Ectodermal cell (in vitro differentiated cells): ENCODE results near the gene TIGAR.

Experiments
- H3K27ac ChIP-seq: 2 replicates; pipeline ENCODE4 v1.7.0; 2013; ENCODE audit warnings: mild to moderate bottlenecking, low read depth, low read length; ENCODE audit not compliant: insufficient read depth, poor library complexity, severe bottlenecking
- H3K27me3 ChIP-seq: 2 replicates; pipeline ENCODE4 v1.7.0; 2013; ENCODE audit warnings: mild to moderate bottlenecking, low read length; ENCODE audit not compliant: insufficient read depth, control insufficient read depth, poor library complexity, severe bottlenecking
- H3K36me3 ChIP-seq: one replicate; pipeline ENCODE4 v1.7.0; 2013; ENCODE audit warnings: low read length; ENCODE audit not compliant: control insufficient read depth, insufficient read depth
- H3K4me1 ChIP-seq: one replicate; pipeline ENCODE4 v1.7.0; 2013; ENCODE audit warnings: low read length; ENCODE audit not compliant: control insufficient read depth, insufficient read depth
- H3K4me3 ChIP-seq: 2 replicates; pipeline ENCODE4 v1.7.0; 2013; ENCODE audit warnings: low read depth, low read length, control low read depth; ENCODE audit not compliant: insufficient read depth
- H3K9me3 ChIP-seq: 2 replicates; pipeline ENCODE4 v1.7.0; 2013; ENCODE audit warnings: mild to moderate bottlenecking, low read length, moderate library complexity; ENCODE audit not compliant: control insufficient read depth
- WGBS, 2 experiments: methylation state at CpG; one replicate each; pipeline ENCODE4 v1.1.7; 2013; ENCODE audit warnings: missing lambda C conversion rate in 2 of 2; 5-methylcytosine and 5-hydroxymethylcytosine counted together

The TIGAR gene

GRCh38 chr12:4276524-4277204 is 44.3 kb upstream of the TIGAR start:
- Histone ChIP-seq H3K9me3 (no peaks in the 10 kb centered on the region), H3K36me3 (peaks cover 35% of the 10 kb centered on the region), H3K4me3 (peak overlapping the region; percentile 98), H3K4me1 (peaks cover 56% of the 10 kb centered on the region), H3K27ac (no peak overlapping the region), H3K27me3 (peaks cover 33% of the 10 kb centered on the region)
- 4 to 6% methylated on average over 9 of the region's 10 CpGs for WGBS, 2 experiments

- Histone ChIP-seq H3K4me1 (peaks cover 56% of the 10 kb centered on the region), H3K27me3 (peaks cover 29% of the 10 kb centered on the region), H3K36me3 (peaks cover 38% of the 10 kb centered on the region), H3K9me3 (no peaks in the 10 kb centered on the region), H3K4me3 (peak overlapping the region; percentile 18), H3K27ac (no peak overlapping the region)
- WGBS, 2 experiments = 47 to 51% methylated on average over 6 of the region's 6 CpGs
Observed at GRCh38 chr12:4277205-4277543, 43.8 kb upstream of the TIGAR start.

DNA sequence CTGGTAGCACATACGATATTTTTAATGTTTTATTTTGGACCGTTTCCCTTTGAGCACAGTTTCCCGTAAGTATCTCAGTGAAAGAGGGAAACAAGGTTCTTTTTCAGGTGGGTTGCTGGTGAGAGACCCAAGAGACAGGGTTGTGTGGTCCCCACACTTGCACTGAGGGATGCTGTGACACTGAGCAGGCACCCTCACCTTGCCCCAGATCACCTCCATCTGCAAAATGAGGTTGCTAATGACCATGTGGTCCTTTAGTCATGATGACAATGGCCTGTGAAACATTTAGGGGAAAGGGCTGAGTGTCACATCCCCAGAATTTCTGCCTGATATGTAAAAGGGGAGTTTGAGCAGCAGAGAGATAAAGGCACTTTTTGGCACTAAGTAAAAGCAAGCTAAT is 43.2 kb upstream of the TIGAR start:
- Histone ChIP-seq H3K9me3 (no peaks in the 10 kb centered on the region), H3K4me1 (peaks cover 55% of the 10 kb centered on the region), H3K27ac (no peak overlapping the region), H3K36me3 (peaks cover 42% of the 10 kb centered on the region), H3K4me3 (no peak overlapping the region), H3K27me3 (peaks cover 22% of the 10 kb centered on the region)
- 95% methylated on average over 3 of the region's 3 CpGs for WGBS, 2 experiments

DNA sequence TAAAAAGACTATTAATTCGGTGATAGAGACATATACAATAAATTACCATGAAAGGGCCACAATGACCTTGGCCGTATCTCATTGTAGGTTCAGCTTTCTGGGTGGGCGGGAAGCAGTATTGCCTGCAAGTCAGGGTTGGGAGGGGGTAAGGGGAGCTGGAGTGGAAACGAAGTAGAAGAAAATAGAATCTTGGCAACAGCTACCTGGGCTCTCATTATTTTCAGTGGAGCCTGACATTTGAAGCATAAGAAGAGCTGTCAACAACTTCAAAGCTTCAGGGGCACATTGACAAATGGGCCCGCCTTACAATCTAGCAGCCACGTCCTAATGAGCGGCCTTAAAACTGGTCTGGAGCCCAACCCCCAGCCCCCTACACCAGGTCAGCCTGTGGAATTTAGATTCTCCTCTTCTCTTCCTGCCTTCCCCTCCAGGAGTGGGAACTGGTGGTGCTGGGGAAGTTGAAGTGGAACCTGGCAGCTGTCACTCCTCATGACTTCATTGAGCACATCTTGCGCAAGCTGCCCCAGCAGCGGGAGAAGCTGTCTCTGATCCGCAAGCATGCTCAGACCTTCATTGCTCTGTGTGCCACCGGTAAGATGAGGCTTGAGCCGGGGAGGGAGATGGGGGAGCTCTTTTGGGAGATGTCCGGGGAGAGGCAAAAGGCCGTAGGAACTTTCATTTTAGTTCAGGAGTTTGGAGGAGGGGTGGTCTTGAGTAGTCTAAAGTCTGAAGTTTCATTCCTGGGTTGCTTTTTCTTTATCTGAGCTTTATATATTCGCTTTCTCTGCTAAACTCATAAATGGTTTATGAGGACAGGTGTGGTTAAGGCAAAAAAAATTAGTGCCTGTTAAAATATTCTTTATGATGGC is 42.5 kb upstream of the TIGAR start:
- Histone ChIP-seq H3K4me3 (no peak overlapping the region), H3K36me3 (peaks cover 49% of the 10 kb centered on the region), H3K27me3 (peaks cover 15% of the 10 kb centered on the region), H3K9me3 (no peaks in the 10 kb centered on the region), H3K4me1 (peaks cover 53% of the 10 kb centered on the region), H3K27ac (no peak overlapping the region)
- 87 to 88% methylated on average over 14 to 15 of the region's 15 CpGs for WGBS, 2 experiments

GRCh38 chr12:4279198-4279690 is 41.8 kb upstream of the TIGAR start:
- 91 to 94% methylated on average over 10 of the region's 10 CpGs for WGBS, 2 experiments
- H3K27me3 ChIP-seq = peaks cover 11% of the 10 kb centered on the region
- H3K4me3 ChIP-seq = no peak overlapping the region
- peaks cover 50% of the 10 kb centered on the region for H3K36me3 ChIP-seq
- no peak overlapping the region for H3K27ac ChIP-seq
- H3K9me3 ChIP-seq = no peaks in the 10 kb centered on the region
- peaks cover 53% of the 10 kb centered on the region for H3K4me1 ChIP-seq

GRCh38 chr12:4280351-4281163 is 40.5 kb upstream of the TIGAR start:
- WGBS, 2 experiments = 77 to 79% methylated on average over 14 to 15 of the region's 15 CpGs
- Histone ChIP-seq H3K9me3 (no peaks in the 10 kb centered on the region), H3K4me1 (peaks cover 53% of the 10 kb centered on the region), H3K4me3 (no peak overlapping the region), H3K27me3 (peaks cover 8% of the 10 kb centered on the region), H3K36me3 (peaks cover 59% of the 10 kb centered on the region), H3K27ac (no peak overlapping the region)

DNA sequence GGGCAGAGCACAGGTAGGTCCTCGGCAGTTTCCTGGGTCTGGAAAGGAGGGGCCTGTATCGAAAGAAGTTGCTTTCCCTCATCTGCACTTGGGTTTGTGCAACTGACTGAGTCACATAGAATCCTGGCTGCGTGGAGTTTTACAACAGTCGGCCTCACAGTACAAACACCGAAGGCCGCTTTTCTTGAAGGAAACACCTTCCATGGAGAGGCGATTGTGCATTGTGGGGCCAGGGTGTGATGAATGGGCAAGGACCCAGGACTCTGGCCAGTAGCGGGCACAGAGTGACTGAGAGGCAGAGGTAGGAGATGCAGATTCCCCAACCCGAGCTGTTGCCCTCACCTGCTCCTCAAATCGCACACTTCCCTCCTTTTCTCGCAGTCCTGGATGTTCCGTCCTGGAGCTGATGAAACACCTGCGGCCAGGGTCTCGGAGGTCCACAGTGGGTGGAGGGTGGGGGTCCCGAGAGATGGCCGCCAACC is 39.8 kb upstream of the TIGAR start:
- Histone ChIP-seq H3K36me3 (peaks cover 66% of the 10 kb centered on the region), H3K9me3 (no peaks in the 10 kb centered on the region), H3K4me1 (peaks cover 49% of the 10 kb centered on the region), H3K27me3 (peaks cover 1% of the 10 kb centered on the region), H3K4me3 (no peak overlapping the region), H3K27ac (no peak overlapping the region)
- 95% methylated on average over 16 of the region's 16 CpGs for WGBS, 2 experiments

DNA sequence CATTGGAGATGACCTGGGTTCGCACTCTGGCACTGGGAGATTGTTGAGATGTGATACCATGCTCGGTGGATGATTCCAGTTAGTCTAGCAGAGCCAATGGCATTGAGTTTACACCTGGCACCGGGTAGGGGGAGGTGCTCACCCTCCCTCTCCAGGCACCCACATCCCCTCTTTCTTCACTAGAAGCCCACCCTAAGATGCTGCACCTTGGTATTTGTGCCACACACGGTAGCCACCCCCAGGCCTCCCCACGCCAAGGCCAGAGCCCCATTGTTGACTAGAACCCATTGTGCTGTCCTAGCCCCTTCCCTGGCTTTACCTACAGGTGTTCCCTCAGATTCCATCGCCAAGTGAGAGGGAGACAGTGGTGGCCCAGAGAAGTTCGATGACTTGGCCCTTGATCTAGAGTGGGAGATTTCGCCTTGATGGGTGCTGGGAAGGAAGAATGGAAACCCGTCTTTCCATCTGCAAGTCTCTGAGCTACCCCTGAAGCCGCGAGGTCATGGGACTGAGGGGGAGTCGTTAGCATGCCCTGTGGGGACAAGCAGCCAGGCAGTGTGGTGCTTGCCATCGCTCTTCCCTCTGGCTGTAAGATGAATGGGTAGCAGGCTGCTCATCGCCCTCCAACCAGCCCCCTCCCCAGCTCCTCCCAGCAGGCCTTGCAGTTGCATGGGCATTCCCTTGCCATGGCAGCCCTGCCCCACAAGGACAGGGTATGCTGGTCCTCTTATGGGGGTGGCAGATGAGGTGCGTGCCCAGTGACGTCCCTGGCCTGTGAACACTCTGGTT is 38.7 kb upstream of the TIGAR start:
- H3K4me1 ChIP-seq = peaks cover 39% of the 10 kb centered on the region
- no peak overlapping the region for H3K27ac ChIP-seq
- peaks cover 65% of the 10 kb centered on the region for H3K36me3 ChIP-seq
- no peaks in the 10 kb centered on the region for H3K27me3 ChIP-seq
- 93 to 96% methylated on average over 16 of the region's 16 CpGs for WGBS, 2 experiments
- H3K9me3 ChIP-seq = no peaks in the 10 kb centered on the region
- no peak overlapping the region for H3K4me3 ChIP-seq

DNA sequence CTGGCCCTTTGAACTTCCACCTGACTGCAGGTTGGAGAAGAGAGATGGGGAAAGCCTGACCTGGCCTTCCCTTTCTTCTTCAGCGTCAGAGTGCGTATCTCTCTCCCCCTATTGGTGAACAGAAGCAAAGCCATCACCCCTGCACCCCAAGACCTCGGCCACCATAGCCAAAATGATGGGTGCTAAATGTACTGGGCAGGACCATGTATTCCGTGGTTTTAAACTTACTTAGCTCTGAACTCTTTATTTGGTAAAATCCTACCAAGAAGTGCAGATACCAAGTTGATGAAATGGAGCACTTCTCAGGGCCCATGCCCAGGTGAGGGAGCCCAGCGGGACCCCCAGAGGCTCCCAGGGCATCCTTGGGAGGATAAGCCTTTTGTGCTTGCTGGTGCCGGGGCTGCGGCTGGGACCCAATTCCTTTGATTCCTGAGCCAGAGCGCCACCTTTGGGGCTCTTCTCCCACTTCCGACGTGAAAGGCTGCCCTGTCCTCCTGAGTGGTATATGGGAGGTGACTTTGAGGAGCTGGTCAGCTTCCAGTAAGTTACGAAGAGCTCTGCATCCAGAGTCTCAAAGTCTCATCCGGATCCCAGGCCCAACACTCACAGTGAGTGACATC is 38.0 kb upstream of the TIGAR start:
- WGBS, 2 experiments = 86% methylated on average over 12 of the region's 12 CpGs

More for the DNA sequence above, 38.0 kb upstream of the TIGAR start:
- H3K27ac ChIP-seq = no peak overlapping the region
- H3K4me3 ChIP-seq = no peak overlapping the region
- H3K27me3 ChIP-seq = no peaks in the 10 kb centered on the region
- peaks cover 35% of the 10 kb centered on the region for H3K4me1 ChIP-seq
- peaks cover 63% of the 10 kb centered on the region for H3K36me3 ChIP-seq
- H3K9me3 ChIP-seq = no peaks in the 10 kb centered on the region
